Effector memory CD8-positive, alpha-beta T cell (primary cell): ENCODE measurements around the gene SRSF2.

ENCODE experiments used
- ATAC-seq: fragments of 150-1000 bp; cut with Tn5 transposase; replicated peaks from 2 replicates; pipeline ENCODE4 v1.10.0; 2021; ENCODE audit warnings: mild to moderate bottlenecking, moderate library complexity
- DNase-seq, 3 experiments: peaks; one replicate each; pipeline ENCODE4 v3.0.0; 2021
- H3K27ac Mint-ChIP-seq, 2 donors: one replicate each; pipeline ENCODE4 v1.8.0; 2022; ENCODE audit warnings: mild to moderate bottlenecking in 2 of 2, mixed read lengths in 2 of 2, moderate library complexity in 2 of 2
- H3K27me3 Mint-ChIP-seq, 2 donors: one replicate each; pipeline ENCODE4 v1.8.0; 2022; ENCODE audit warnings: mixed read lengths in 2 of 2
- H3K36me3 Mint-ChIP-seq: one replicate; pipeline ENCODE4 v1.8.0; 2022; ENCODE audit warnings: mild to moderate bottlenecking, moderate library complexity, mixed read lengths; ENCODE audit not compliant: insufficient read depth
- H3K4me1 Mint-ChIP-seq, 2 donors: one replicate each; pipeline ENCODE4 v1.8.0; 2022; ENCODE audit warnings: low read depth in 2 of 2, mixed read lengths in 2 of 2
- H3K4me3 Mint-ChIP-seq, 2 donors: one replicate each; pipeline ENCODE4 v1.8.0; 2022; ENCODE audit warnings: mild to moderate bottlenecking in 2 of 2, mixed read lengths in 2 of 2, moderate library complexity in 2 of 2
- H3K9me3 Mint-ChIP-seq, 2 donors: one replicate each; pipeline ENCODE4 v1.8.0; 2022; ENCODE audit warnings: mixed read lengths in 2 of 2

The SRSF2 gene

DNA sequence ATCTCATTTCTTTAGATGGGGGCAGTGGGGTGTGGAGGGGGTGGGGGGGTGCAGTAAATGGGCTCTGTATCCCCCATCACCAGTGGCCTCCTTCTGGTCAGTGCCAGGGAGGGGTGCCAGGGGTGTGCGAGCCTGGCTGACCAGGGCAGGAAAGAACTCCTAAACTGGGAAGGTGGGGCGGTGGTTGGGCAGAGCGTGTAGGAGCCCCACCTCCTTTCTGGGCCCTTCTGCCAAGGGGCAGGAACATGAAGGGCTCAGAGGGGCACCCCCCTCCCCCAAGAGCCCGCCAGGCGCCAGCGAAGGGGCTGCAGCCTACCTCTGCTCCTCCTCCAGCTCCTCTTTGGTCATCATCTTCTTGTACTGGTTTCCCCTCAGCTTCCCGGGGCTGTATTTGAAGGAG lies 52.4 kb downstream of the SRSF2 start:
- no peak for ATAC-seq
- Mint-ChIP-seq H3K27me3 (no peaks in the 10 kb centered on the region), H3K27ac (no peak overlapping the region)

More for the DNA sequence above, 52.4 kb downstream of the SRSF2 start:
- H3K9me3 Mint-ChIP-seq = no peaks in the 10 kb centered on the region
- no peak overlapping the region for H3K4me3 Mint-ChIP-seq
- no peak for DNase-seq
- peaks cover 21 to 23% of the 10 kb centered on the region in 2 donors for H3K4me1 Mint-ChIP-seq
- H3K36me3 Mint-ChIP-seq = peaks cover 4% of the 10 kb centered on the region
